ENCODE data around the gene PROSER2.

The PROSER2 gene

DNA sequence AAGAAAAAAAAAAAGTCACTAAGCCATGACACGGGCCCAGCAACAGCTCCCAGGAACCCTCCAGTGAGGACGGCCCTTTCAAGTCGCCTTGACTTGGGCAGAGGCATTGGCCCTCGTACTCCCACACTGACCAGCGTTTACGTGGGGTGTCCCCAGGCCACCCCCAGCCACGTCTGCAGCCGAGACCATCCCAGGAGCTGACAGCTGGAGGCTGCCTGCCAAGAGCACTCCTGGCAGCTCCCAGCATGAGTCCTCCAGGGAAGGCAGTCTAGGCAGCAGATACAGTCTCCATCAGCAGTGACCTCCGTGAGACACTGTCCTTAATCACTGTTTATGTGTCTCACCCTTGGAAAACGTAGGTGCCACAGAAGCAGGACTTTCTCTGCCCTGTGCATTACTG, 86.5 kb downstream of the PROSER2 start:
- DNase-seq (ENCODE audit: low read depth): no peak

DNA sequence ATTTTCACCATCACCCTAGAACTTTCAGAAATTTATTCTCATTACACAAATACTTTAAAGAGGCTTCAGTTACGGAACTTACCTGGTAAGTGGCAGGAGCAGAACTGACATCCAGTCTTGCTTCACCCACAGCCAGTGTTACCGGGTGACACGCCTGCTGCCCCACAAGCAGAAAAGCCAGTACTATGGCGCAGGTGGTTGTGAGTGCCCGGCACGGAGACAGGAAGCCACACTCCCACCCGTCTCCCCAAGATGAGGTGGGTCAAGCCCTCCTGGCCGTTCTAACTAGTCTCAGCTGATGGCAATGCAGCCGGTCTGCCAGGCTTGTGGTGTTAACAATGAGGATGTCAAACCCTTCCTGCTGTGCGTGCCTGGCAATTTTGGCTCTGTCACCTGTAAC, 86.9 kb downstream of the PROSER2 start:
- no peak for DNase-seq (ENCODE audit: low read depth)

DNA sequence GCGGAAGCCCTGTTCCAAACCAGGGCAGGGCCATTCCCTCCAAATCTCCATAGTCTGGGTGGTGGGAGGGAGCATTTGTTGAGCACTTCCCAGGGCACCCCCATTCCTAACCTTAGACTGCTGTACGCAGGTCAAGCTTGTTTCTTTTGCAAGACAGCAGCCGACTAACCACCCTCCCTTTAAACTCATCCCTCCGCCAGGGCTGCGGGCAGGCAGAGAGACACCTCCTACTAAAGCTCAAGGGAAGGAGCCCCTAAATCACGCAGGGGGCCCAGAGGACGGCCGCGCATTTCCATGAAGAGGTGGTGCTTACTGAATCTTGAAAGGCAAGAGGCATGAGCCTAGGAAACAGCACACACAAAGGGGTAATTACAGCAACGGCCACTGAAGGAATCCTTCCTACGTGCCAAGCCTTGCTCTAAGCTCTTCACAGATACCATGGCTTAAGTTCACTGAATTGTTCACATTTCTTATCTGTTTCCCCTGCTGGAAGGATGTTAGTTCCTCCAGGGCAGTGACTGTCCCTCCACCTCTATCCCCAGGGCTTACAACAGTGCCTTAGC, 90.0 kb downstream of the PROSER2 start:
- peak; percentile 3 for DNase-seq (ENCODE audit: low read depth)

DNA sequence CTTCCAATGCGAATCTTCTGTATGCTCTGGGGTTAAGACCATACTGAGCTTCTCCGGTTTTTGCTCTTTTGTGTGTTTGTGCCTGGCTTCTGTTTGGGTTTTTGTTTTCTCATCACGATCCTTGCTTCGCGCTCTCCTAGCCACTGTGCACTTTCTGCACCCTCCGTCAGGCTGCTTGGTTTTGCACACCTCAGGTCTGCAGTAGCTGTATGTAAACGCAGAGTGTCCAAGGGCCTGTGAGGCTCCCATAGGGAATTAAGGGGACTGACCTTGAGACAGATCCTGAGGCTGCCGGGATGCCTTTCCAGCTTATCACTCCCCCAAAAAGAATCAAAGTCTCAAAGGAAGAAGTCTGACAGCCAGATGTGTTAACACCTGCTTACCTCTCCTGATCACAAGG, 95.2 kb downstream of the PROSER2 start:
- no peak for DNase-seq (ENCODE audit: low read depth)

DNA sequence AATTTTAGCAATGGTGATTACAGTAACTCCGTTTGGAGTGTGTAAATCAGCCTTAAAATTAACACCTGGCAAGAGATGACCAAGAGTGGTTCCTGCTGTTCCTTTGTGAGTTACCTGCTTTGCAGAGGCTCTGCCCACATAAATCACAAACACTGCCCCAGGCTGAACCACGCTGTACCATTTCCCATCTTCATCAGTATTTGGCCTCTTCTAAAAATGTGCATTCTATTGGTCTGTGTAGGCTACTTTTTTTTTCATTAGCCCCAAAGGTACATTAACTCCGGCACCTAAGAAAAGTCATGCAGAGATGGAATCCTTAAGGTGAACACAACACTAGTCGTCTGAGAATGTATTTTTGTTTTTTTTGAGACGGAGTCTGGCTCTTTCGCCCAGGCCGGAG, 96.1 kb downstream of the PROSER2 start:
- no peak for DNase-seq (ENCODE audit: low read depth)
